ENCODE measurements around the gene DUSP3.
A peak's percentile ranks its signal among the peaks of the same experiment; 100 is the strongest.

The DUSP3 gene

GRCh38 chr17:43768382-43768781 lies 10.4 kb downstream of the DUSP3 start:
- DNase-seq: no peak

- no peak for DNase-seq
These were observed 11.1 kb downstream of the DUSP3 start for GRCh38 chr17:43767713-43768059.

GRCh38 chr17:43767053-43767712 lies 11.6 kb downstream of the DUSP3 start:
- DNase-seq: no peak

- DNase-seq: peak; percentile 31 to 59
These were observed 12.2 kb downstream of the DUSP3 start for GRCh38 chr17:43766413-43767052.

- DNase-seq: peak; percentile 88 to 92
These were observed 18.4 kb downstream of the DUSP3 start for GRCh38 chr17:43760254-43760852.

GRCh38 chr17:43759836-43760235 lies 18.9 kb downstream of the DUSP3 start:
- DNase-seq: no peak

GRCh38 chr17:43758497-43759174 lies 20.1 kb downstream of the DUSP3 start, which contains the start of gene SOST:
SOST (minus strand) TSS chr17:43758791; CDS start chr17:43758741, 50 bp downstream.
- DNase-seq: no peak

- DNase-seq: no peak
These were observed 20.7 kb downstream of the DUSP3 start for GRCh38 chr17:43758086-43758485.

GRCh38 chr17:43757171-43757660 lies 21.6 kb downstream of the DUSP3 start:
- DNase-seq: no peak

GRCh38 chr17:43756201-43756600 lies 22.6 kb downstream of the DUSP3 start:
- no peak for DNase-seq

GRCh38 chr17:43755389-43755875 lies 23.3 kb downstream of the DUSP3 start:
- DNase-seq: peak; percentile 25 to 70

- DNase-seq: no peak
These were observed 23.8 kb downstream of the DUSP3 start for GRCh38 chr17:43754947-43755346.

- no peak for DNase-seq
These were observed 25.2 kb downstream of the DUSP3 start for GRCh38 chr17:43753493-43754129.

- no peak for DNase-seq
These were observed 28.6 kb downstream of the DUSP3 start for GRCh38 chr17:43750153-43750552.

GRCh38 chr17:43745541-43745940 lies 33.2 kb downstream of the DUSP3 start:
- DNase-seq: peak; percentile 73 to 74

- no peak for DNase-seq
These were observed 37.1 kb downstream of the DUSP3 start for GRCh38 chr17:43741636-43742035.

- no peak for DNase-seq
These were observed 38.2 kb downstream of the DUSP3 start for GRCh38 chr17:43740541-43740940.

GRCh38 chr17:43737722-43738121 lies 41.1 kb downstream of the DUSP3 start:
- DNase-seq: peak in 1 of 2 experiments; percentile 57

- no peak for DNase-seq
These were observed 42.4 kb downstream of the DUSP3 start for GRCh38 chr17:43736389-43736788.

GRCh38 chr17:43734376-43734775 lies 44.4 kb downstream of the DUSP3 start:
- DNase-seq: no peak

- DNase-seq: no peak
These were observed 44.8 kb downstream of the DUSP3 start for GRCh38 chr17:43733956-43734355.

GRCh38 chr17:43732958-43733357 lies 45.8 kb downstream of the DUSP3 start:
- no peak for DNase-seq

GRCh38 chr17:43728081-43728480 lies 50.7 kb downstream of the DUSP3 start:
- no peak for DNase-seq

Measured in NCI-H524 (cell line).